ENCODE data around the gene CPTP. TPM values are rescaled to one million over a fixed set of nuclear protein-coding genes. Genes with fewer than 3 reads are reported as not detected.
A peak's percentile ranks its signal among the peaks of the same experiment; 100 is the strongest.

The CPTP gene
- total RNA-seq, 2 experiments from 2014 or later: 5.6 to 5.7 TPM

DNA sequence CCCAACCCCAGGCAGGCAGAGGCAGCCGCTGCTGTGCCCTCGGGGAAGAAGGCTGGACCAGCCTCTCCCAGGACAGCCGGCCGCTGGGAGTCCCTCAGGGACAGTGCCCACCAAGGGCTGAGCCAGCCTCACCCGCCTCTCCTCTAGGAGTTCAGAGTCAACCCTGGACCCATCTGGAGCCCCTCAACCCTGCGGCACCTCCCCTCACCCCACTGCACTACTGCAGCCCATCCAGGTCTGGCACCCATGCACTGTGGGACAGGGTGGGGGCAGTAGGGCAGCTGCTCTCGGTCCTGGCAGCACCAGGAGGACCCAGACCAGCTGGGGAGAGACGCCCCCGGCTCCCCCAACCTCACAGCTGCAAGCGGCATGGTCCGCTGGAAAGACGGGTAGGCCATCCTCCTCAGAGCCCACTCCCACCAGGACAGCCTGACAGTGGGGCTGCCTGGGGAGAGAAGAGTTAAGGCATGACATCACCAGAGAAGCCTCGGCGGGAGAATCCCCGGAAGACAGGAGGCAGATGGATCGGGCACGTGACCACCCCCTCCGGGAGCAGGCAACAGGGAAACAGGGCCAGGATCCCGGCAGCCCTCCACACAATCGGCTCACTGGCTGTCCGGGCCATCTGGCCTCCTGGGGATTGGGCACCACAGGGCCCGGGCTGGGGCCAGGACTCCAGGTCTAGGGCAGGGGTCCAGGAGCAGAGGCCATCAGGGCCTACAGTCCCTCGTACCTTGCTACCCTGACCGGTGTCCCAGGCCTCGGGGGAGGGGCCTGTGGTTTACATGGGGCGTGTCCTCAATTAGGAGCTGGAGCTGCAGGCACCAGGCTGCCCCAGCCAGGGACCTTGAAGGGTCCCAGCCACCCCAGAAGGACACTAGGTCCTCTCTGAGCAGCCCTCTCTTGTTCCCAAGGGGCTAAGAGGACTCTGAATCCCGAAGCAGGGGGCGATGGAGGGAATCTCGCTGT lies 20.0 kb upstream of the CPTP start:
- Mint-ChIP-seq H3K27ac (no peak overlapping the region), H3K4me3 (no peak overlapping the region), H3K9me3 (no peaks in the 10 kb centered on the region), H3K4me1 (ENCODE audit: low read depth) (peaks cover 21% of the 10 kb centered on the region), H3K36me3 (ENCODE audit: low read depth) (no peaks in the 10 kb centered on the region), H3K27me3 (ENCODE audit: low read depth) (no peaks in the 10 kb centered on the region)
- CTCF ChIA-PET: interaction anchor here (0.6 to 1.2 kb wide), 2 partner anchors 241 to 289 kb away, joined by 3 to 4 read pairs; no protein-coding TSS in a partner anchor
- DNase-seq: no peak
- intact Hi-C loops (cut with micrococcal nuclease): loop anchor here (1.0 to 5.0 kb wide), 2 partner anchors 68 to 203 kb away; no protein-coding TSS in a partner anchor

- intact Hi-C loops (cut with micrococcal nuclease): loop anchor here (1.0 to 5.0 kb wide), 2 partner anchors 67 to 202 kb away; no protein-coding TSS in a partner anchor
- peak overlapping the region; percentile 78 for H3K4me3 Mint-ChIP-seq
- CTCF ChIA-PET: interaction anchor here (0.6 to 1.2 kb wide), 3 partner anchors 66 to 288 kb away, joined by 3 to 4 read pairs (median 3); no protein-coding TSS in a partner anchor
- peaks cover 21% of the 10 kb centered on the region for H3K4me1 Mint-ChIP-seq (ENCODE audit: low read depth)
- no peaks in the 10 kb centered on the region for H3K9me3 Mint-ChIP-seq
- DNase-seq: peak; percentile 69
- peak overlapping the region; percentile 54 for H3K27ac Mint-ChIP-seq
- no peaks in the 10 kb centered on the region for H3K36me3 Mint-ChIP-seq (ENCODE audit: low read depth)
- H3K27me3 Mint-ChIP-seq (ENCODE audit: low read depth): no peaks in the 10 kb centered on the region
These were observed 19.1 kb upstream of the CPTP start for GRCh38 chr1:1305300-1306069.

- peaks cover 23% of the 10 kb centered on the region for H3K4me1 Mint-ChIP-seq (ENCODE audit: low read depth)
- CTCF ChIA-PET: interaction anchor here (1.2 kb wide), 1 partner anchor 242 kb away, joined by 4 read pairs; no protein-coding TSS in a partner anchor
- peak overlapping the region; percentile 78 for H3K4me3 Mint-ChIP-seq
- peak; percentile 49 for DNase-seq
- no peaks in the 10 kb centered on the region for H3K27me3 Mint-ChIP-seq (ENCODE audit: low read depth)
- peak overlapping the region; percentile 54 for H3K27ac Mint-ChIP-seq
- peaks cover 3% of the 10 kb centered on the region for H3K36me3 Mint-ChIP-seq (ENCODE audit: low read depth)
- H3K9me3 Mint-ChIP-seq: no peaks in the 10 kb centered on the region
- intact Hi-C loops (cut with micrococcal nuclease): loop anchor here (5.0 kb wide), 1 partner anchor 201 kb away; no protein-coding TSS in a partner anchor
These were observed 18.4 kb upstream of the CPTP start for GRCh38 chr1:1306070-1306660.

DNA sequence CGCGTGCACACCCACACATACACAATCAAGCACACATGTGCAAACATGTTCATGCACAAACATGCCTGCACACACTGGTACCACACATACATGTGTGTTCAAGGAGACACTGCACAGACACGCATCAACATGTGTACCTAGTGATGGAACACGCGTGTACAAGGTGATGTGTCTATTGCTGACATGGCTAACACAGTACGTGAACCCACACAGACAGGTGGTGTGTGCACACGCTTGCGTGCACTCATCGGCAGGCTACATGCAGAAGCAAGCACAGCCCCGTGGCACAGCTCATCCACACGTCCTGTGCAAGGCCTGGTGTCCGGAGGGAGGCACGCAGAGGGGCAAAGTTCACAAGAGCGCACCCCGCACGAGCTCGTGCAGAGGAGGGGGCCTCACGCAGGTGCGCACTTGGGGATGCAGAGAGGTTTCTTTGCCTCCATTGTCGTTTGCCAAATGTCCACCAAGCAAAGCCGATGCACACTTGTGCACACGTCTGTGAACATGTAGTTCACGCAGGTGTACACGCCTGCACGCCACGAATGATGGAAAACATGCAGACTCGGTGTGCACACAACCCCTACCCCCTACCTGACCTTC lies 17.8 kb upstream of the CPTP start:
- peak overlapping the region; percentile 78 for H3K4me3 Mint-ChIP-seq
- no peak overlapping the region for H3K27ac Mint-ChIP-seq
- H3K36me3 Mint-ChIP-seq (ENCODE audit: low read depth): peaks cover 3% of the 10 kb centered on the region
- no peaks in the 10 kb centered on the region for H3K27me3 Mint-ChIP-seq (ENCODE audit: low read depth)
- no peaks in the 10 kb centered on the region for H3K9me3 Mint-ChIP-seq
- peaks cover 23% of the 10 kb centered on the region for H3K4me1 Mint-ChIP-seq (ENCODE audit: low read depth)
- CTCF ChIA-PET: interaction anchor here (1.3 kb wide), 1 partner anchor 40 kb away, joined by 5 read pairs; no protein-coding TSS in a partner anchor
- intact Hi-C loops (cut with micrococcal nuclease): loop anchor here (5.0 kb wide), 1 partner anchor 201 kb away; no protein-coding TSS in a partner anchor
- DNase-seq: no peak

DNA sequence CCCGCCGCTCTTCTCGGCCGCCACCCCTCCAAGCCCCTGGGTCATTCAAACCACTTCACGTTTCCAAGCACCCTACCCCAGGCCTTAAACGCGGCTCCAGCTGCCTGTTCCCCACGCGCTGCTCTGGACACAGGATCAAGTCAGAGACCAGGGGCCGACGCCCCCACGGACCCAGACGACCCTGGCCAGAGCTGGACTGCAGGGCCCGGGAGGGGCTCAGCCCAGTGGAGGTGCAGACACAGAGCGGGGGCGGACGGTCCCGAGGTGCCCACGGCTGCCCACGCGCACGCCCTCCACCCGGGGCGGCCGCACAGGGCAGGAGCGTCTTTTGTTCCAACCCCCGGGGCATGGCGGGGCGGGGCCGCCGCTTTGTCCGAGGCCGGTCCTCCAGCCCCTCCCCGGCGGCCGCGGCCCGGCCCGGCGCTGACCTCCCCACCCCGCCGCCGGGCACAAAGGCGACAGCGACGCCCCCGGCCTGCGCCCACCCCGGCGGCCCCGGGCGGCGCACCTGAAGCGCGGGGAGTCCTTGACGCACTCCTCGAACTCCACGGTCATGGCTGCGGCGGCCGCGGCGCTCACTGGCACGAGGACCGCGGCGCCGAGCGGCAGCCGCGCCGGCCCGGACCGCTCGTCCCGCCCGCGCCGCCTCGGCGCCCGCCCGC lies 17.2 kb upstream of the CPTP start:
- CTCF ChIA-PET: interaction anchor here (1.3 kb wide), 1 partner anchor 39 kb away, joined by 5 read pairs; no protein-coding TSS in a partner anchor
- Mint-ChIP-seq H3K4me3 (peak overlapping the region; percentile 78), H3K27ac (no peak overlapping the region), H3K4me1 (ENCODE audit: low read depth) (peaks cover 23% of the 10 kb centered on the region), H3K9me3 (no peaks in the 10 kb centered on the region), H3K27me3 (ENCODE audit: low read depth) (no peaks in the 10 kb centered on the region), H3K36me3 (ENCODE audit: low read depth) (peaks cover 3% of the 10 kb centered on the region)
- intact Hi-C loops (cut with micrococcal nuclease): loop anchor here (5.0 kb wide), 1 partner anchor 200 kb away; no protein-coding TSS in a partner anchor
- no peak for DNase-seq

GRCh38 chr1:1307923-1308755 lies 16.5 kb upstream of the CPTP start, which contains the start of the genes ACAP3 and PUSL1:
Gene ACAP3, minus strand, starts transcription at chr1:1307930. Its CDS starts 115 bp downstream, at chr1:1307815.
Gene PUSL1, plus strand, starts transcription at chr1:1308597. Its CDS starts 47 bp downstream, at chr1:1308644.
- Mint-ChIP-seq H3K27me3 (ENCODE audit: low read depth) (no peaks in the 10 kb centered on the region), H3K9me3 (no peaks in the 10 kb centered on the region), H3K27ac (peak within 1 kb of the TSS; percentile 77), H3K36me3 (ENCODE audit: low read depth) (peaks cover 3% of the 10 kb centered on the region), H3K4me3 (peak within 1 kb of the TSS; percentile 79), H3K4me1 (ENCODE audit: low read depth) (peaks cover 23% of the 10 kb centered on the region)
- peak; percentile 88 for DNase-seq
- intact Hi-C loops (cut with micrococcal nuclease): loop anchor here (1.0 to 5.0 kb wide), 9 partner anchors 16 to 308 kb away; partner anchors contain the start of genes AURKAIP1, B3GALT6, C1orf159 and CPTP
- CTCF ChIA-PET: interaction anchor here (1.3 kb wide), 1 partner anchor 38 kb away, joined by 5 read pairs; no protein-coding TSS in a partner anchor

DNA sequence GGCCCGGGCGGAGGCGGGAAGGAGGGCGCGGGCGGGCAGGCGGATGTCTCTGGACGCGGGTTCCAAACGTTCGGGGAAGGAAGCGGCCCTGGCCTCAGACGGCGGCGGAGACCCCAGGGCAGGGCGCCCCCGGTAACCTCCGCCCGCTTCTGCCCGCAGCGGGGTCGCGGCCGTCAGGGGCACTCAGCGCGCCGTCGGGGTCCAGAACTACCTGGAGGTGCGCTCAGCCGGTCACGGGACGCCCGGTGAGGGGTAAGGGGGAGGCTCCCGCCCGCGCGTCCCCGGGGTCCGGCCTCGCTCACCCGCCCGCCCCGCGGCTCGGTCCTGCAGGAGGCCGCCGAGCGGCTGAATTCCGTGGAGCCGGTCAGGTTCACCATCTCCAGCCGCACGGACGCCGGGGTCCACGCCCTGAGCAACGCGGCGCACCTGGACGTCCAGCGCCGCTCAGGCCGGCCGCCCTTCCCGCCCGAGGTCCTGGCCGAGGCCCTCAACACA lies 15.8 kb upstream of the CPTP start:
- Mint-ChIP-seq H3K36me3 (ENCODE audit: low read depth) (peaks cover 5% of the 10 kb centered on the region), H3K27ac (peak overlapping the region; percentile 53), H3K27me3 (ENCODE audit: low read depth) (no peaks in the 10 kb centered on the region), H3K4me1 (ENCODE audit: low read depth) (peaks cover 23% of the 10 kb centered on the region), H3K9me3 (no peaks in the 10 kb centered on the region), H3K4me3 (peak overlapping the region; percentile 76)
- intact Hi-C loops (cut with micrococcal nuclease): loop anchor here (1.0 to 5.0 kb wide), 9 partner anchors 15 to 309 kb away; partner anchors contain the start of genes AURKAIP1, B3GALT6, C1orf159 and CPTP
- DNase-seq: no peak
- CTCF ChIA-PET: no interaction called here

DNA sequence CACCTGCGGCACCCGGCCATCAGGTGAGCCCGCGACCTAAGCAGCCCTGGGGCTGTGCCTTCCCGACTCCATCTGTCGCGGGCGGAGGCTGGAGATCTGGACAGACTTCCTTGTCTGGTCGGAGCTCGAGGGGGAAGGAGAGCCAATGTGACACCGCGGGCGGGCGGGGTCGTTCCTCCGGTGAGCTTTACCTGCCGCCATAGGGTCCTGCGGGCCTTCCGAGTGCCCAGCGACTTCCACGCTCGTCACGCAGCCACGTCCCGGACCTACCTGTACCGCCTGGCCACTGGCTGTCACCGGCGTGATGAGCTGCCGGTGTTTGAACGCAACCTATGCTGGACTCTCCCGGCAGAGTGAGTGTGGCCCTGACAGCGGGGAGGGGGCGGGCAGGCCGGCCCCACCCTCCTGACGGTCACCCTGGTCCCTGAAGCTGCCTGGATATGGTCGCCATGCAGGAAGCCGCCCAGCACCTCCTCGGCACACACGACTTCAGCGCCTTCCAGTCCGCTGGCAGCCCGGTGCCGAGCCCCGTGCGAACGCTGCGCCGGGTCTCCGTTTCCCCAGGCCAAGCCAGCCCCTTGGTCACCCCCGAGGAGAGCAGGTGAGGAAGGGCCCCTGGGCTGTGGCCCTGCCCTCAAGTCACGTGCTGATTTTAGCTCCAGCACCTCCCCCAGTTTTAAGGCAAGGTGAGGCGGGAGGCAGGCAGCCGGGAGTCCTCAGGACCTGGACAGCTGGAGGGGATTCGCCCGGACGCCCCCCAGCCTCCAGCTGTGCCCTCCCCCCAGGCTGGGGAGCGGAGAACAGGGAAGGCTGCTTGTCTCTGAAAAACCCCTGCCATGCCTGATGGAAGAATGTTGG lies 15.1 kb upstream of the CPTP start:
- DNase-seq: no peak
- intact Hi-C loops (cut with micrococcal nuclease): loop anchor here (2.0 to 5.0 kb wide), 2 partner anchors 198 to 277 kb away; no protein-coding TSS in a partner anchor
- Mint-ChIP-seq H3K4me3 (peak overlapping the region; percentile 68), H3K9me3 (no peaks in the 10 kb centered on the region), H3K4me1 (ENCODE audit: low read depth) (peaks cover 23% of the 10 kb centered on the region), H3K27ac (no peak overlapping the region), H3K27me3 (ENCODE audit: low read depth) (no peaks in the 10 kb centered on the region), H3K36me3 (ENCODE audit: low read depth) (peaks cover 5% of the 10 kb centered on the region)
- CTCF ChIA-PET: interaction anchor here (1.3 kb wide), 1 partner anchor 187 kb away, joined by 6 read pairs; no protein-coding TSS in a partner anchor

- Mint-ChIP-seq H3K27me3 (ENCODE audit: low read depth) (no peaks in the 10 kb centered on the region), H3K36me3 (ENCODE audit: low read depth) (peaks cover 5% of the 10 kb centered on the region), H3K4me1 (ENCODE audit: low read depth) (peaks cover 22% of the 10 kb centered on the region), H3K4me3 (peak overlapping the region; percentile 68), H3K9me3 (no peaks in the 10 kb centered on the region), H3K27ac (no peak overlapping the region)
- intact Hi-C loops (cut with micrococcal nuclease): no loop called here
- CTCF ChIA-PET: interaction anchor here (1.3 kb wide), 1 partner anchor 188 kb away, joined by 6 read pairs; no protein-coding TSS in a partner anchor
- no peak for DNase-seq
These were observed 14.6 kb upstream of the CPTP start for GRCh38 chr1:1310109-1310385.

All from activated naive CD4-positive, alpha-beta T cell treated with anti-CD3 and anti-CD28 coated beads for 36 hours (primary cell).